ENCODE results near the gene STAB2.

DNA sequence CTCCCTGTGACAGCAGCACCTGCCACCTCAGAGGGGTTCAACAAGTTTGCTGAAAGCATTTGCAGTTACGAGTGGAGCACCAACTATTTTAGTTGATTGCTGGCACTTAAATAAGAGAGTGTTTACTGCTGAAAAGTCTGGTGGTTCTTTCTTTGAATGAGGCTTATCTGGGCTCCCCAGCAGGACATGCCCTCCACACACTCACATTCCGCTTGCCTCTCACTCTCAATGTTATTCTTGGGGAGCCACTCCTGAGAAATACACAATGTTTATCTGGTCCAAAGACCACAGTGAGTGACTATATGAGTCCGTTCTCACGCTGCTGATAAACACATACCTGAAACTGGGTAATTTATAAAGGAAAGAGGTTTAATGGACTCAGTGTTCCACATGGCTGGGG lies 222.1 kb downstream of the STAB2 start:
- no peak for TF ChIP-seq CREB1 (IDR thresholded peaks at IDR 0.05; ENCODE audit: low read depth)
- TF ChIP-seq, protein P1, sequence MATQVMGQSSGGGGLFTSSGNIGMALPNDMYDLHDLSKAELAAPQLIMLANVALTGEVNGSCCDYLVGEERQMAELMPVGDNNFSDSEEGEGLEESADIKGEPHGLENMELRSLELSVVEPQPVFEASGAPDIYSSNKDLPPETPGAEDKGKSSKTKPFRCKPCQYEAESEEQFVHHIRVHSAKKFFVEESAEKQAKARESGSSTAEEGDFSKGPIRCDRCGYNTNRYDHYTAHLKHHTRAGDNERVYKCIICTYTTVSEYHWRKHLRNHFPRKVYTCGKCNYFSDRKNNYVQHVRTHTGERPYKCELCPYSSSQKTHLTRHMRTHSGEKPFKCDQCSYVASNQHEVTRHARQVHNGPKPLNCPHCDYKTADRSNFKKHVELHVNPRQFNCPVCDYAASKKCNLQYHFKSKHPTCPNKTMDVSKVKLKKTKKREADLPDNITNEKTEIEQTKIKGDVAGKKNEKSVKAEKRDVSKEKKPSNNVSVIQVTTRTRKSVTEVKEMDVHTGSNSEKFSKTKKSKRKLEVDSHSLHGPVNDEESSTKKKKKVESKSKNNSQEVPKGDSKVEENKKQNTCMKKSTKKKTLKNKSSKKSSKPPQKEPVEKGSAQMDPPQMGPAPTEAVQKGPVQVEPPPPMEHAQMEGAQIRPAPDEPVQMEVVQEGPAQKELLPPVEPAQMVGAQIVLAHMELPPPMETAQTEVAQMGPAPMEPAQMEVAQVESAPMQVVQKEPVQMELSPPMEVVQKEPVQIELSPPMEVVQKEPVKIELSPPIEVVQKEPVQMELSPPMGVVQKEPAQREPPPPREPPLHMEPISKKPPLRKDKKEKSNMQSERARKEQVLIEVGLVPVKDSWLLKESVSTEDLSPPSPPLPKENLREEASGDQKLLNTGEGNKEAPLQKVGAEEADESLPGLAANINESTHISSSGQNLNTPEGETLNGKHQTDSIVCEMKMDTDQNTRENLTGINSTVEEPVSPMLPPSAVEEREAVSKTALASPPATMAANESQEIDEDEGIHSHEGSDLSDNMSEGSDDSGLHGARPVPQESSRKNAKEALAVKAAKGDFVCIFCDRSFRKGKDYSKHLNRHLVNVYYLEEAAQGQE (IDR thresholded peaks at IDR 0.05; ENCODE audit: low read depth), result no peak

All from Ishikawa (cell line).